HG03575 (cell line): ENCODE data around the gene TNIK.
A peak's percentile ranks its signal among the peaks of the same experiment; 100 is the strongest.
"Not testable (repeated sequence)": the region's sequence is repeated elsewhere in the genome, so short reads cannot be mapped to it uniquely, and the experiment has no call there.

ENCODE experiments used
- ATAC-seq: cut with Tn5 transposase; IDR thresholded peaks from one replicate; pipeline ENCODE4 v1.9.1; 2021; ENCODE audit not compliant: unreplicated experiment, insufficient number of reproducible peaks, low FRiP score; ENCODE audit errors: extremely low read depth

TNIK gene

GRCh38 chr3:171307046-171307585 is 153.1 kb downstream of the TNIK start:
- ATAC-seq = no peak

DNA sequence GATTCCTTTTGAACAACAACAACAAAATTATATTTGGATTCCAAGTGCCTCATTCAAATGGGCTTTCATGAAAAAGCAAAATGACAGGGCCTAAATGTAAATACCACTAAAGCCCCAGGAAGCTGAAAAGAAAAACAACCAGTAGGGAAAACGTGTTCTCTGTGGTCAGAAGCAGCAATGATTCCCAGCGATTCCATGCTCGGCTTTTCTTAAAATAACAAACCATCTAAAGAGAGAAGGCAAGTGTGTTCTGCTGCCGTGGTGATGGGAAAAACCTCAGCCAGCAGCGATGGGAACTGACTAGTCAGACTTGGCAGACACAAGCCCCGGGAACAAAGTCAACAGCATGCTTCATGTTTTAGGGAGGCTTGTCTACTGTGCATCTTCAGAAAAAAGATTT is 153.6 kb downstream of the TNIK start:
- no peak for ATAC-seq

DNA sequence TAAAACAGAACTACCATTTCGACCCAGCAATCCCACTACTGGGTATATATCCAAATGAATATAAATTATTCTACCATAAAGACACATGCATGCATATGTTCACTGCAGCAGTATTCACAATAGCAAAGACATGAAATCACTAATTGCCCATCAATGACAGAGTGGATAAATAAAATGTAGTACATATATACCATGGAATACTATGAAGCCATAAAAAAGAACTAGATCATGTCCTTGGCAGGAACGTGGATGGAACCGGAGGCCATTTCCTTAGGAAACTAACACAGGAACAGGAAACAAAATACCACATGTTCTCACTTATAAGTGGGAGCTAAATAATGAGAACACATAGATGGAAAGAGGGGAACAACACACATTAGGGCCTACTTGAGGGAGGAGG is 154.4 kb downstream of the TNIK start:
- ATAC-seq = not testable (repeated sequence)

DNA sequence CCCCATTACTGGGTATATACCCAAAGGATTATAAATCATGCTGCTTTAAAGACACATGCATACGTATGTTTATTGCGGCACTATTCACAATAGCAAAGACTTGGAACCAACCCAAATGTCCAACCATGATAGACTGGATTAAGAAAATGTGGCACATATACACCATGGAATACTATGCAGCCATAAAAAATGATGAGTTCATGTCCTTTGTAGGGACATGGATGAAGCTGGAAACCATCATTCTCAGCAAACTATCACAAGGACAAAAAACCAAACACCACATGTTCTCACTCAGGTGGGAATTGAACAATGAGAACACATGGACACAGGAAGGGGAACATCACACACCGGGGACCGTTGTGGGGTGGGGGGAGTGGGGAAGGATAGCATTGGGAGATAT is 155.7 kb downstream of the TNIK start:
- not testable (repeated sequence) for ATAC-seq

GRCh38 chr3:171304017-171304416 is 156.2 kb downstream of the TNIK start:
- not testable (repeated sequence) for ATAC-seq

GRCh38 chr3:171301998-171302397 is 158.2 kb downstream of the TNIK start:
- ATAC-seq = no peak

- no peak for ATAC-seq
Observed at GRCh38 chr3:171301002-171301401, 159.2 kb downstream of the TNIK start.

DNA sequence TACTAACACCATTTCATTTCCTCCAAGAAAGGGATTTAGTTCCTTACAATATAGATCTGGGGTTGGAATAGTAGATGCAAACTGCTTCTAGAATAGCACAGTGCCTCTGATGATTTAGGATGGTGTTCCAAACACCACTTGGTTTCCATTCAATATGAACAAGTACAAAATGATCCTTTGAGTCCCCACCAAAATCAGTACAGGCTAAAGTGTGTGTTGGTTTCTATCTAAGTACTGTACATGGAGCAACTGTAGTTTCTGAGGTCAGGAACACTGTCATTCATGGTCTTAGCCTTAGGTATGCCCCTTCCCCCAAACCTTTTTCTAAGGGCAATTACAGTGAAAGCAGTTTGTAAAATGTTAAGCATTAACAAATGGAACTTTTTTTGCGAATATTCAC is 162.3 kb downstream of the TNIK start:
- no peak for ATAC-seq

DNA sequence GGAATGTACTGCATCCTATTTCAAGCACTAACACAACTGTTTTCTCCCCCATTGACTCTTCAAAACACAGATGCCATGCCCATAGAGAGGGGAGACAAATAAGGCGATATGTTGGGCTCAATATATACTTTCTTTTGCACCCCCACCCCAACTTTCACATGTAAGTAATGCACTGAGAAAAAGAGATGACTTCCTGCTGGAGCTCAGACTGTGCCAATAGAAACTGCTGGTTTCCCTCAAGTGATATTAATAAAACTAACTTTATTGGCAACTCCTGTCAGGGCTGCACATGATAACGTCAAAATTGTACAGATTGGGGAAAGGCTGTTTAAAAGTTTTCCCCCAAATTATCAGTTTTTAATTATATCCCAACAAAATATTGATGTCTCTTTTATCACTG is 163.0 kb downstream of the TNIK start:
- no peak for ATAC-seq

DNA sequence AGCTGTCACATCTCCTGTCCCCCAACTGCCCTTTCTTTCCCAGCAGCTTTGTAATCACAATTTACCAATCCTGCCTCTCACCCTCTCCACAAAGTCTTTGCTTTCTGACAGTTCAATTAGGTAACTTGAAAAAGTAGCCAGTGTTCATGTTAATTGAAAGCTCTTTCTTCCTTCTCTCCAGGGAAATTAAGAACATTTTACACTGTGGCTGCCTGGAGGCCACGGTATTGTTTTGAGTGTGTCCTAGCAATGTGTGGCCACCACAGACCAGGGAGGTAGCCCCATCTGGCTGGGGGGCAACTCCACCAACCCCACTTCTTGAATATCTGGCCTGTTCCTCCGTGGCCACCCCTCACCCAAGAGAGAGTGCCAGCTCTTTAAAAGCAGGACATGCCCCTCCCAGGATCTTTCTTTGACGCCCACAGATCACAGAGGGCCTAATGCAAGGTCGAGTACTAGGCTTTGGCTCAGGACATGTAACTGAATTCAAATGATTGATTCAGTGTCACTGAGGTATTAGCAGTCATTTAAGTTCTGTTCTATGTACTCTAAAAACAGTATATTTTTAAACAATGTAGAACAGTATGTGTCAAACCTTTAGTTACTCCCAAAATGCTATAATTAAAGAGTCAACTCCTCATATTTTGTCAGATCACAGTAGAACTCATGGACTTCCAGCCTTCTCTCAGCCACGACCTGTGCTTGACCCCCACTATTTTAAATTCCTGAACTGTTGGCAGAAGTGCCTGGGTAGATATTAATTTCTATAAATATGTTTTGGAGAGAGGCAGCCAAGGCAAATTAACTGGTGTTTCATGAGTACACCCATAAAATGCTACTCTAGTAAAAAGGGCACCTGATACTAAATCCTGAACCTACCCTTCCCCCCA is 164.5 kb downstream of the TNIK start:
- no peak for ATAC-seq

GRCh38 chr3:171293142-171293782 is 166.9 kb downstream of the TNIK start:
- ATAC-seq = no peak

- no peak for ATAC-seq
Observed at GRCh38 chr3:171290680-171291079, 169.5 kb downstream of the TNIK start.

- no peak for ATAC-seq
Observed at GRCh38 chr3:171289291-171289690, 170.9 kb downstream of the TNIK start.

DNA sequence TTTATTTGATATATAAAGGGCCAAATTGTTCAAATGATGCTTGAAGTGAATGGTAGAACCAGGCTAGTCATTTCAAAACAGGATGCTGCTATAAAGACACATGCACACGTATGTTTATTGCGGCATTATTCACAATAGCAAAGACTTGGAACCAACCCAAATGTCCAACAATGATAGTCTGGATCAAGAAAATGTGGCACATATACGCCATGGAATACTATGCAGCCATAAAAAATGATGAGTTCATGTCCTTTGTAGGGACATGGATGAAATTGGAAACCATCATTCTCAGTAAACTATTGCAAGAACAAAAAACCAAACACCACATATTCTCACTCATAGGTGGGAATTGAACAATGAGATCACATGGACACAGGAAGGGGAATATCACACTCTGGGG is 172.4 kb downstream of the TNIK start:
- ATAC-seq = not testable (repeated sequence)

DNA sequence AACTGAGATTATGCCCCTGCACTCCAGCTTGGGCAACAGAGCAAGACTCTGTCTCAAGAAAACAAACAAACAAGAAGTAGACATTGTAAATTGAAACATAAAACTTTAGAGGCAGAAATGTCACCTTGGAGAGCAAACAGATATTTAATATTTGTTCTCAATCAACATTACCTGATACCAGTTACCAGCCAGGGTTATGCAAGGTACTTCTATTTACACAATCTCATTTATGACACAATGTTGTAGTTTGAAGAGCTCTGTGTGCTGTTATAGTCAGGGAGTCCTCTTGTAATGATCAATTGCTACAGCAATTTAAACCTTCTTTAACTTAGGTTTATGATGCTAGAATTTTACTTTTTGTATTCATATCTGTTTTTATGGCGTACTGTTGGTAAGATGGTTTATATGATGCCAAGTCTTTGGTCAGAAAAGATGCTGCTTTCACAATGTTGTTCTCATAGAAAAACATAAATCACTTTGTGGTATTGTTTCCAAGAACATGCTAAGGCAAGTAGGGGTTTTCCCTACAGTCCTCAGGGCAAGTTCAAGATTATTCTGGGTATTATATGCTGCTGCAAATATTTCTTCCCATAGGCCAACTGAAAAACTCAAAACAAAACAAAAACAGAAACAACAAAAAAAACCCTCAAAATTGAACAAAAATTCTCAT is 173.5 kb downstream of the TNIK start:
- peak; percentile 27 for ATAC-seq

- peak; percentile 45 for ATAC-seq
Observed at GRCh38 chr3:171285287-171285686, 174.9 kb downstream of the TNIK start.

DNA sequence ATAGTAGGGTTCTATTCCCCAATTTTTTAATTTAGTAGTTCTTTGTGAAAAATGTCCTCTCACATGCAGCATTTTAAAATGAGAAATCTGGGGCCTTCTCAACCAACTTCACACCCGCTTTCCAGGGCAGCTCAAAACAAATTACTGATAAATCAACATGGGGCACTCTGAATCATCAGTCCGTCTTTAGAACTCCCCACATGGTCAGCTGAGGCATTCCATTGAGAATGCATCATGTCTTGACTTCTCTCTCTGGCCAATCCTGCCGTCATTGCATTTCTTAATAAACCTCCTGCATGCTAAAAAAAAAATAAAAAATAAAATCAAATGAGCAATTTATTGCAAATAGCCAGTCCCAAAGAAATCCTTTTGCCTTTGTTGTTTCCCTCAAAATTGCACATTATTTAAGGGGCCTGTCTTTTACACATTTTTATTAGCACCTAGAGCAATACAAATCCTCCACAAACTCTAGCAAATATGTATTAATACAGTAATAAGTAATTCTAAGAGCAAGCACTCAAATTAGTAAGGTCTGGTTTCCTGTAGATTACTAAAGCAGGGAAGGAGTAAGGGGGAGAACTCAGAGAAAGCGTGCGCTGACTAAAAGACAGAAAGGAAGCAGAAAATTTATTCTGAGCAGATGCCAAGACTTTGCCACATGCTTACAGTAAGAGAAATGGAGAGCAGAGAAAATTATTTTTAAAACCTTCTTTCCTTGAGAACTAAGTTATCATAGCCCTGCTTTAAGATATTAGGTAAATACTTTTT is 175.7 kb downstream of the TNIK start:
- ATAC-seq = peak; percentile 32

GRCh38 chr3:171283848-171284222 is 176.4 kb downstream of the TNIK start:
- ATAC-seq = no peak
